IPS-20b (cell line): Measurements from ENCODE around the gene NFIA.

Experiments
- H3K27ac ChIP-seq: one replicate; pipeline ENCODE4 v1.5.1; 2013; ENCODE audit warnings: low read length
- H3K27me3 ChIP-seq: 2 replicates; pipeline ENCODE4 v1.6.1; 2013; ENCODE audit warnings: mild to moderate bottlenecking, low read length, inconsistent platforms; ENCODE audit not compliant: insufficient read depth
- H3K36me3 ChIP-seq: 2 replicates; pipeline ENCODE4 v1.6.1; 2013; ENCODE audit warnings: low read depth, mild to moderate bottlenecking, inconsistent platforms, low read length, moderate library complexity; ENCODE audit not compliant: insufficient read depth
- H3K4me1 ChIP-seq: 2 replicates; pipeline ENCODE4 v1.6.1; 2013; ENCODE audit warnings: mild to moderate bottlenecking, control low read depth, inconsistent platforms, low read length, moderate library complexity; ENCODE audit not compliant: insufficient read depth
- H3K4me3 ChIP-seq: 2 replicates; pipeline ENCODE4 v1.5.1; 2013; ENCODE audit warnings: mild to moderate bottlenecking, low read length, inconsistent platforms
- H3K9ac ChIP-seq: 2 replicates; pipeline ENCODE4 v1.6.1; 2013; ENCODE audit warnings: low read depth, mild to moderate bottlenecking, inconsistent platforms, low read length, moderate library complexity
- H3K9me3 ChIP-seq: 2 replicates; pipeline ENCODE4 v1.6.1; 2013; ENCODE audit warnings: mild to moderate bottlenecking, low read depth, low read length, inconsistent platforms; ENCODE audit not compliant: insufficient read depth

NFIA gene

DNA sequence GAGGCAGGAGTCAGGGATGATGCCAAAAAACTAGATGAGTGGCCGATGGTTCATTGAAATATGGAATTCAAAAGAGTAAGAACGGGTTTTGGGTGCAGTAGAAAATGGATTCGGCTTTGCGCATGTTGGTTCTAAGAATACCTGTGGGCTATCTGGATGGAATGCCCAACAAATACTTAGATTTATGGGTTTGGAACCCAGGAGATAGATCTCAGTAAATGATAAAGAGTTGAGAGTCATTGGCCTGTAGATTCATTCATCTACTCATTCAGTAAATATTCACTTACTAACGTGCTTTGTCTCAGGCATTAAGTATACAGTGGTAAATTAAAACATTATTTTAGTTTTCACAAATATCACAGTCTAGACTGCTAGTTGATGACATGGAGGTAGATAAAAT is 247.7 kb downstream of the NFIA start:
- H3K27me3 ChIP-seq, result no peaks in the 10 kb centered on the region
- H3K4me1 ChIP-seq, result peaks cover 2% of the 10 kb centered on the region; the same call in 1 of the 2 replicates
- H3K4me3 ChIP-seq, result no peak overlapping the region
- H3K9ac ChIP-seq, result no peak overlapping the region
- H3K27ac ChIP-seq, result no peak overlapping the region
- H3K9me3 ChIP-seq, result no peaks in the 10 kb centered on the region
- H3K36me3 ChIP-seq, result no peaks in the 10 kb centered on the region

GRCh38 chr1:61330571-61330970 is 248.2 kb downstream of the NFIA start:
- no peak overlapping the region for H3K9ac ChIP-seq
- H3K27me3 ChIP-seq, result no peaks in the 10 kb centered on the region
- H3K4me3 ChIP-seq, result no peak overlapping the region
- no peaks in the 10 kb centered on the region for H3K36me3 ChIP-seq
- no peak overlapping the region for H3K27ac ChIP-seq
- peaks cover 2% of the 10 kb centered on the region; the same call in 1 of the 2 replicates for H3K4me1 ChIP-seq
- no peaks in the 10 kb centered on the region for H3K9me3 ChIP-seq

GRCh38 chr1:61332196-61332753 is 249.9 kb downstream of the NFIA start:
- H3K9ac ChIP-seq, result no peak overlapping the region
- H3K27ac ChIP-seq, result no peak overlapping the region
- peaks cover 10% of the 10 kb centered on the region; the same call in 1 of the 2 replicates for H3K4me1 ChIP-seq
- no peaks in the 10 kb centered on the region for H3K9me3 ChIP-seq
- no peaks in the 10 kb centered on the region for H3K36me3 ChIP-seq
- no peaks in the 10 kb centered on the region for H3K27me3 ChIP-seq
- no peak overlapping the region for H3K4me3 ChIP-seq

- Histone ChIP-seq H3K9me3 (no peaks in the 10 kb centered on the region), H3K27me3 (no peaks in the 10 kb centered on the region), H3K27ac (no peak overlapping the region), H3K9ac (no peak overlapping the region), H3K4me3 (no peak overlapping the region), H3K4me1 (peaks cover 15% of the 10 kb centered on the region), H3K36me3 (no peaks in the 10 kb centered on the region)
These were observed 250.4 kb downstream of the NFIA start for GRCh38 chr1:61332796-61333195.

DNA sequence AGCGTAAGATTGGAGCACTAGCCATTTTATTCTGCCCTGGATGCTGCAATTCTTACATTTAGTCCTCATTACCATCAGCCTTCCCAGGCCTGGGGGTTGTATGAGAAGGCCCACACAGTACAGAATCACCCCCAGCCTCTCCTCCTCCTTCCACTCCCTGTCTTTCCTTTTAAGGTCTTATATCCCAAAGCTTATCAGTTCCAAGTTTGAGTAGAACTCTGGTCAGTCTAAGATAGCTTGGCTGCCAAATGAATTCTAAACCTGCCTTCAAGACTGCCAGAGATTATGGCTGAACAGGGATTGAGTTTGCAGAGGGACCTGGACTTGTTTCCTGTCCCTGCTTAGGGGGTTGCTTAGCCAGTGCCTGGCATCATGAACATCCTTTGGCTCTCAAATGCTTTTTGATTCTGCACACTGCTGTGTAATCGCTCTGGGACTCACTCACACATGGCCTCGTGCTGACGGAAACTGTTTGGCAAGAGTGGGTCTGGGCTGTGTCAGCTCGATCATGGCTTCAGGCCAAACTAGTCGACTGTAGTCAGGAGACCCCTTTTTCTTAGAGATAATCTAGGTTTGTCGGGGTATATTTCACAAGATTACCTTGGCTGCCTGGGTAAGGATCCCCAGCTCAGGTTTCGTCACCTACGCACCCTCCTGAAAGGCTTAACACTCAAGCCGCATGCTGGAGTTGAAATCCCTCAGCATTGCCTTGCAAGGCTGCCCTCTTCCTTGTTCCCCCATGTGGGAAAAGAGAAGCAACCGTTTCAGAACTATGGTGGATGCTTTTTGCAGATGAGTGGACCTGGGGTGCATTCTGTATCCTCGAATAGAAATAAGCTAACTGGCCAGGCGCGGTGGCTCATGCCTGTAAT is 252.6 kb downstream of the NFIA start:
- Histone ChIP-seq H3K27ac (no peak overlapping the region), H3K4me1 (peaks cover 24% of the 10 kb centered on the region), H3K36me3 (no peaks in the 10 kb centered on the region), H3K27me3 (no peaks in the 10 kb centered on the region), H3K9me3 (no peaks in the 10 kb centered on the region), H3K4me3 (no peak overlapping the region), H3K9ac (no peak overlapping the region)

GRCh38 chr1:61337037-61337436 is 254.7 kb downstream of the NFIA start:
- Histone ChIP-seq H3K4me3 (no peak overlapping the region), H3K9ac (no peak overlapping the region), H3K4me1 (peaks cover 24% of the 10 kb centered on the region), H3K36me3 (no peaks in the 10 kb centered on the region), H3K27ac (no peak overlapping the region), H3K9me3 (no peaks in the 10 kb centered on the region), H3K27me3 (no peaks in the 10 kb centered on the region)

DNA sequence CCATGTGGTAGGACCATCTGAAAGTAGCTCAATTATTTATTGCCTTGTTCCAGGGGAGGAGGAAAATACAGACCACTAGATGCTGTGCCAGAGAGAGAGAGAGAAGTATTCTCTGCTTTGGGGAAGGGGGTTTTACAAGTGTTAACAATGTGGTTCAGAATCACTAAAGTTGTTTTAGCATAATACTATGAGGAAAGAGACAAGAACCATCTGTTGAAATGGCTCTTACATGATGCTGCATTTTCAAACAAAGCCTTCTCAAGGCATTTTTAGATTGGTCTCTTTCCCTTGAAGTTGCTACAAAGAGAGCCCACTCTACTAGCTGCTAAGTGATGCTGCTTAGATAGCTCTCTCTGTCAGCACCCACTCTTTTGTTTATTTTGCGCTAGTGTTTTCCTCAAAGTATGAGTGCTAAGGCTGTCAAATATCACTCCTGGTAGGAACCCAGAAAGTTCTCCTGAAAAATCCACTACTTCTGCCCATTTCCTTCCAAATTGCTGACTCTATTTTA is 255.1 kb downstream of the NFIA start:
- H3K9ac ChIP-seq, result peak overlapping the region; percentile 4; the same call in 1 of the 2 replicates

GRCh38 chr1:61337981-61338848 is 255.9 kb downstream of the NFIA start:
- H3K4me3 ChIP-seq, result no peak overlapping the region
- H3K27ac ChIP-seq, result no peak overlapping the region
- no peaks in the 10 kb centered on the region for H3K9me3 ChIP-seq
- H3K4me1 ChIP-seq, result peaks cover 22% of the 10 kb centered on the region
- H3K27me3 ChIP-seq, result no peaks in the 10 kb centered on the region
- peak overlapping the region; percentile 4; the same call in 1 of the 2 replicates for H3K9ac ChIP-seq
- no peaks in the 10 kb centered on the region for H3K36me3 ChIP-seq

More for the DNA sequence above, 255.1 kb downstream of the NFIA start:
- H3K4me1 ChIP-seq, result peaks cover 22% of the 10 kb centered on the region
- H3K36me3 ChIP-seq, result no peaks in the 10 kb centered on the region
- no peak overlapping the region for H3K4me3 ChIP-seq
- H3K27me3 ChIP-seq, result no peaks in the 10 kb centered on the region
- H3K27ac ChIP-seq, result no peak overlapping the region
- no peaks in the 10 kb centered on the region for H3K9me3 ChIP-seq

GRCh38 chr1:61338899-61339298 is 256.5 kb downstream of the NFIA start:
- Histone ChIP-seq H3K9me3 (no peaks in the 10 kb centered on the region), H3K9ac (no peak overlapping the region), H3K4me3 (no peak overlapping the region), H3K27me3 (no peaks in the 10 kb centered on the region), H3K27ac (no peak overlapping the region), H3K4me1 (peaks cover 22% of the 10 kb centered on the region), H3K36me3 (no peaks in the 10 kb centered on the region)

GRCh38 chr1:61341426-61341825 is 259.1 kb downstream of the NFIA start:
- Histone ChIP-seq H3K36me3 (no peaks in the 10 kb centered on the region), H3K4me3 (no peak overlapping the region), H3K27me3 (no peaks in the 10 kb centered on the region), H3K27ac (no peak overlapping the region), H3K9me3 (no peaks in the 10 kb centered on the region), H3K4me1 (peaks cover 22% of the 10 kb centered on the region), H3K9ac (no peak overlapping the region)

DNA sequence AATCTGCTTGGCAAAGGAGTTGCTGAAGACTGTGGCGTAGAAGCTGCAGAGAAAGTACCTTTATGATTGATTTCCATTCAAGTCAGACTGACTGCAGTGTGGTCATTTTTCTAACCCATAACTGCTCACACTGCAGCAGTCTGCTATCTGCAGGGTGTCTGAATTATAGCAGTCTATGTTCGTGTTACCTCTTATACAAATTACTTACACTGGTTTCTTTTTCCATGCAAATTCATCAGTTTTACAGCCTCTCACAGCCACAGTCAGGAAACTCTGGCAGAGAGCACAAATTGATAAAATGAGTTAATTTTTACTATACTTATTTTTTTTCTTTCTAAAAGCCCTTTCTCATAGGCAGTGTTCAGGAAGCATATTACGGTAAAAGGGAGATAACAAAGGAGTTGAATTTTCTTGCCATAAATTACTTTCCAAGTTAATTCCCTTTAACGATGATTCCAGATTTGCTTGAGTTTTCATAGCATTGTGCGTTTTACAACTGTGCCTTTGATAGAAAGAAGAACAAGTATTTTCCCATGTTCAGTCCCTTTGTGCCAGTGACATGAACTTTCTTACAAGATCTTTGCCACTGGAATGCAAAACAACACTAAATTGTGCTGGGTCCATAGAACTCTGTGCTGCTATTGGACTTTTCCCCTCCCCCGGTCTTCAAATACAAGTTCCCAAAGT is 261.5 kb downstream of the NFIA start:
- Histone ChIP-seq H3K27me3 (no peaks in the 10 kb centered on the region), H3K27ac (no peak overlapping the region), H3K9ac (no peak overlapping the region), H3K36me3 (no peaks in the 10 kb centered on the region), H3K4me3 (no peak overlapping the region), H3K4me1 (no peaks in the 10 kb centered on the region), H3K9me3 (no peaks in the 10 kb centered on the region)
